SK-N-SH (cell line): Measurements from ENCODE around the gene ASPN. TPM values are rescaled to one million over a fixed set of nuclear protein-coding genes. Genes with fewer than 3 reads are reported as not detected.

Source experiments
- CTCF ChIA-PET: fragments of 300-600, 350-600 bp; formaldehyde crosslinking; extraction: SDS; loops from one replicate; lab custom pipeline; 2021; lab: Yijun Ruan, JAX
- POLR2A ChIA-PET: fragments of 350-600 bp; sonication (Branson Sonifier 250); formaldehyde crosslinking; extraction: SDS; loops from one replicate; lab custom pipeline; 2020; ENCODE audit warnings: antibody characterized with exemption, inconsistent platforms; lab: Yijun Ruan, JAX
- DNase-seq: peaks from one replicate; pipeline ENCODE4 v3.0.0; 2012
- H2AFZ ChIP-seq: fragments of 200-600 bp; sonication (generic); 2 replicates; pipeline ENCODE4 v1.8.1; 2016; ENCODE audit warnings: antibody characterized with exemption, mild to moderate bottlenecking, low read depth
- H3F3A ChIP-seq: fragments of 200-600 bp; sonication (generic); replicated peaks from 2 replicates; pipeline ENCODE3; 2016; ENCODE audit warnings: antibody characterized with exemption, mild to moderate bottlenecking; ENCODE audit not compliant: insufficient read depth
- H3K27ac ChIP-seq, 2 experiments: fragments of 200-500 bp in 1 of 2; fragments of 200-600 bp in 1 of 2; sonication (Bioruptor generic) in 1 of 2; sonication (generic), shearing (Covaris generic) in 1 of 2; 2 replicates each; pipeline versions ENCODE4 v1.5.1 to v1.6.1; 2014 to 2016; ENCODE audit warnings: low read depth in 2 of 2, inconsistent platforms in 1 of 2, low read length in 1 of 2, mild to moderate bottlenecking in 1 of 2, mixed read lengths in 1 of 2
- H3K27me3 ChIP-seq: fragments of 200-600 bp; sonication (generic), shearing (Covaris generic); 2 replicates; pipeline ENCODE4 v1.6.1; 2016; ENCODE audit warnings: mixed run types; ENCODE audit not compliant: insufficient read depth
- H3K36me3 ChIP-seq, 2 experiments: fragments of 200-500 bp in 1 of 2; fragments of 200-600 bp in 1 of 2; sonication (Bioruptor generic) in 1 of 2; sonication (generic) in 1 of 2; replicated peaks in 1 of 2; 2 replicates each; pipeline versions ENCODE3 to v1.5.1; 2014 to 2016; ENCODE audit warnings: low read length in 1 of 2, mild to moderate bottlenecking in 1 of 2; ENCODE audit not compliant: insufficient read depth in 2 of 2, control insufficient read depth in 1 of 2
- H3K4me1 ChIP-seq, 2 experiments: fragments of 200-500 bp in 1 of 2; fragments of 200-600 bp in 1 of 2; sonication (Bioruptor generic) in 1 of 2; sonication (generic), shearing (Covaris generic) in 1 of 2; 2 replicates each; pipeline versions ENCODE4 v1.5.1 to v1.6.1; 2014 to 2016; ENCODE audit warnings: low read depth in 1 of 2, low read length in 1 of 2, mixed run types in 1 of 2; ENCODE audit not compliant: insufficient read depth in 2 of 2, control insufficient read depth in 1 of 2
- H3K4me2 ChIP-seq: fragments of 200-600 bp; sonication (generic), shearing (Covaris generic); 2 replicates; pipeline ENCODE4 v1.6.1; 2017; ENCODE audit warnings: mixed run types
- H3K4me3 ChIP-seq, 2 experiments: fragments of 200-500 bp in 1 of 2; fragments of 200-600 bp in 1 of 2; sonication (Bioruptor generic) in 1 of 2; sonication (generic), shearing (Covaris generic) in 1 of 2; 2 replicates each; pipeline versions ENCODE4 v1.5.1 to v1.8.1; 2014 to 2016; ENCODE audit warnings: low read depth in 2 of 2, inconsistent platforms in 1 of 2, low read length in 1 of 2, mild to moderate bottlenecking in 1 of 2, mixed read lengths in 1 of 2, moderate library complexity in 1 of 2
- H3K79me2 ChIP-seq: fragments of 200-600 bp; sonication (generic); 2 replicates; pipeline ENCODE4 v1.8.1; 2017; ENCODE audit warnings: mild to moderate bottlenecking; ENCODE audit not compliant: insufficient read depth
- H3K9ac ChIP-seq: fragments of 200-600 bp; sonication (generic); 2 replicates; pipeline ENCODE4 v1.6.1; 2017; ENCODE audit warnings: mixed run types
- H3K9me2 ChIP-seq: fragments of 200-600 bp; sonication (generic); 2 replicates; pipeline ENCODE4 v1.6.1; 2017; ENCODE audit warnings: mixed run types
- H3K9me3 ChIP-seq: fragments of 200-600 bp; sonication (generic); 2 replicates; pipeline ENCODE4 v1.6.1; 2017; ENCODE audit warnings: mixed run types, mild to moderate bottlenecking, moderate library complexity
- H4K20me1 ChIP-seq: fragments of 200-600 bp; sonication (generic); 2 replicates; pipeline ENCODE4 v1.6.1; 2017; ENCODE audit warnings: mild to moderate bottlenecking, mixed run types; ENCODE audit not compliant: insufficient read depth
- CHD2 ChIP-seq: fragments of 150-350 bp; IDR thresholded peaks from 2 replicates; pipeline ENCODE4 v1.6.1; 2018; ENCODE audit warnings: low read length; ENCODE audit not compliant: partially characterized antibody
- FOXJ3 ChIP-seq: sonication (generic); formaldehyde crosslinking; IDR thresholded peaks from 2 replicates; pipeline ENCODE4 v1.5.1; 2020; ENCODE audit warnings: mild to moderate bottlenecking, missing genetic modification reagents
- MEF2A ChIP-seq: IDR thresholded peaks from 2 replicates; pipeline ENCODE4 v1.4.0; 2012; ENCODE audit warnings: low read depth, borderline replicate concordance
- RCOR1 ChIP-seq: fragments of 150-350 bp; IDR thresholded peaks from 2 replicates; pipeline ENCODE4 v1.6.1; 2017; ENCODE audit warnings: antibody characterized with exemption, low read length
- REST ChIP-seq: IDR thresholded peaks from 2 replicates; pipeline ENCODE4 v1.6.1; 2012; ENCODE audit warnings: mild to moderate bottlenecking, low read depth, low read length, moderate library complexity
- SIN3A ChIP-seq: IDR thresholded peaks from 2 replicates; pipeline ENCODE4 v1.6.1; 2012; ENCODE audit warnings: low read depth, mild to moderate bottlenecking, low read length, moderate library complexity, borderline replicate concordance
- TEAD4 ChIP-seq: IDR thresholded peaks from 2 replicates; pipeline ENCODE4 v1.4.0; 2012; ENCODE audit warnings: mild to moderate bottlenecking, borderline replicate concordance; ENCODE audit not compliant: insufficient read depth
- USF1 ChIP-seq: IDR thresholded peaks from 2 replicates; pipeline ENCODE4 v1.4.0; 2012; ENCODE audit warnings: low read depth, borderline replicate concordance
- YY1 ChIP-seq: IDR thresholded peaks from 2 replicates; pipeline ENCODE4 v1.4.0; 2012; ENCODE audit warnings: low read depth, mild to moderate bottlenecking
- WGBS: methylation state at CpG from one replicate; pipeline ENCODE4 v1.1.6; 2017; ENCODE audit warnings: low lambda C conversion rate; 5-methylcytosine and 5-hydroxymethylcytosine counted together
- polyA plus RNA-seq, 3 experiments: library from polyadenylated mRNA; depleted of rRNA; stranded (reverse); fragments of >200 nt; gene quantifications; 2 replicates each; pipeline ENCODE4 v1.2.3, GENCODE V29; 2012
- TF ChIP-seq, protein P1 (sequence below): fragments of 150-350 bp; IDR thresholded peaks from 2 replicates; pipeline ENCODE4 v1.6.1; 2017; ENCODE audit warnings: antibody characterized with exemption, low read length, low read depth, borderline replicate concordance

The ASPN gene
- polyA plus RNA-seq, 1 of the 3 experiments (the other 2 are of a cell fraction) = 0.76 TPM

GRCh38 chr9:92478783-92479182 lies 3.5 kb downstream of the ASPN start (continued):
- TF ChIP-seq REST (no peak), RCOR1 (no peak), CHD2 (no peak), SIN3A (no peak)

DNA sequence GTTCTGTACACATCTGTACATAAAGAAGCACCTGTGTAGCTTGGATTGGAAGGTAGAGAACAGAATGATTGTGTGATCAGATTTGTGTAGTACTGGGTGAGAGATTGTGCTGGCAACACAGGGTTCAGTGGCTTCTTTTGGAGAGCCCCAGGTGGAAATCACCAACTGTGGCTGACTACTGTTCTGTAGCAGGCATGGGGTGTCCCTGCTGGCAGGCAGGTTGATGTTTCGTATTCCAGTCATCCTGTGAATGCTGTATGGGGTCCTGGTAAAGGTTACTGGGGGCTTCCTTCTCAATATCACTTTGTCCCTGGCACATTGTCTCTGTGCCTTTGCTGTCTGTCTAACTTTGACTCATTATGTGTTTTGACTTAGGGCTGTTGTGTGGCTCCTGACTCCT lies 5.3 kb downstream of the ASPN start:
- H3F3A ChIP-seq = peaks cover 3% of the 10 kb centered on the region
- H3K9me2 ChIP-seq = no peaks in the 10 kb centered on the region
- no peak overlapping the region for H3K4me2 ChIP-seq
- no peak overlapping the region for H3K4me3 ChIP-seq
- 100% methylated on average over 1 of the region's 1 CpG for WGBS
- no peak overlapping the region for H2AFZ ChIP-seq
- H3K4me1 ChIP-seq = peaks cover 14 to 21% of the 10 kb centered on the region in 2 experiments
- no peaks in the 10 kb centered on the region for H3K36me3 ChIP-seq
- TF ChIP-seq USF1 (no peak), TEAD4 (no peak), REST (no peak), RCOR1 (no peak), MEF2A (no peak), FOXJ3 (CRISPR knock-in tag) (no peak), YY1 (no peak)
- TF ChIP-seq, protein P1, sequence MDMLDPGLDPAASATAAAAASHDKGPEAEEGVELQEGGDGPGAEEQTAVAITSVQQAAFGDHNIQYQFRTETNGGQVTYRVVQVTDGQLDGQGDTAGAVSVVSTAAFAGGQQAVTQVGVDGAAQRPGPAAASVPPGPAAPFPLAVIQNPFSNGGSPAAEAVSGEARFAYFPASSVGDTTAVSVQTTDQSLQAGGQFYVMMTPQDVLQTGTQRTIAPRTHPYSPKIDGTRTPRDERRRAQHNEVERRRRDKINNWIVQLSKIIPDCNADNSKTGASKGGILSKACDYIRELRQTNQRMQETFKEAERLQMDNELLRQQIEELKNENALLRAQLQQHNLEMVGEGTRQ = no peak
- ChIA-PET CTCF (interaction anchor here (1.2 kb wide), 1 partner anchor 10 kb away, joined by 3 read pairs; no protein-coding TSS in a partner anchor), POLR2A (no interaction called here)
- no peak overlapping the region for H3K27ac ChIP-seq
- no peaks in the 10 kb centered on the region for H3K79me2 ChIP-seq
- no peaks in the 10 kb centered on the region for H3K9me3 ChIP-seq
- no peak overlapping the region for H3K9ac ChIP-seq
- H4K20me1 ChIP-seq = no peaks in the 10 kb centered on the region
- H3K27me3 ChIP-seq = no peaks in the 10 kb centered on the region
- DNase-seq = no peak
